ENCODE measurements around the gene SRRM2. TPM values are rescaled to one million over a fixed set of nuclear protein-coding genes. Genes with fewer than 3 reads are reported as not detected.

The SRRM2 gene
- polyA plus RNA-seq, 1 experiment: 80.5 TPM

DNA sequence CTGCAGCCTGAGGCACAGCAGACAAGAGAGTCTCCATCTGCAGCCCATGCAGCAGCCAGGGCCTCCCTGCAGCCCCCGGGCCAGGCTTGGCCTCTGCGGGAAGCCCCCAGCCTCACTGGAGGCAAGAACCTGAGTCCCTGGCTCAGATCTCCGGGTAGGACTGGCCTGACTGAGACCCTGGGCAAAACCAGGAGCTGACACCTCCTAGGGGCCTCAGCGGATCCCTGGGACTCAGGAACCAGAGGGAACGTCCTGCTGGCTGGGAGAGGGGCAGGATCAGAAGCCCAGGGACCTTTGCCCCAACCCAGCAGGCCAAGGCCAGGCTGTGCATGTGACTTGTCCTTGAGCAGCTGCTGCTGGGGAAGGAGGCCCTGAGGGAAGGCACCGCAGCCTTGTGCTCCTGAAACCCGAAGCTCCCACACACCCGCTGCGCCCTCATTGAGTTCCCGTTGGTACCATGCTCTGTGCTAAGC is 62.9 kb downstream of the SRRM2 start:
- no peak overlapping the region for H3K27ac ChIP-seq (ENCODE audit: low read depth, low read length)
- POLR2A ChIA-PET: no interaction called here
- no peak for TF ChIP-seq CTCF (IDR thresholded peaks at IDR 0.05; ENCODE audit: low read depth, low read length)
- H3K27me3 ChIP-seq (ENCODE audit: control insufficient read depth, insufficient read depth, low read length): peaks cover 31% of the 10 kb centered on the region
- no peak overlapping the region for H3K4me3 ChIP-seq (ENCODE audit: low read depth, low read length)
- peaks cover 4% of the 10 kb centered on the region; the same call in 1 of the 2 replicates for H3K9me3 ChIP-seq (ENCODE audit: control insufficient read depth, insufficient read depth, low read length)
- no peak for DNase-seq (ENCODE audit: low read depth, low spot score)
- CTCF ChIA-PET: no interaction called here

GRCh38 chr16:2816751-2817339 is 64.4 kb downstream of the SRRM2 start, which contains the start of gene PRSS21:
TSS of gene PRSS21 (plus strand) at chr16:2817237. CDS start at chr16:2817269, 32 bp downstream.
- ChIA-PET CTCF (no interaction called here), POLR2A (interaction anchor here (0.7 kb wide), 1 partner anchor 14 kb away, joined by 3 read pairs; no protein-coding TSS in a partner anchor)
- H3K4me3 ChIP-seq (ENCODE audit: low read depth, low read length): no peak within 1 kb of the TSS
- no peak within 1 kb of the TSS for H3K27ac ChIP-seq (ENCODE audit: low read depth, low read length)
- H3K9me3 ChIP-seq (ENCODE audit: control insufficient read depth, insufficient read depth, low read length): peaks cover 4% of the 10 kb centered on the region; the same call in 1 of the 2 replicates
- no peak for DNase-seq (ENCODE audit: low read depth, low spot score)
- H3K27me3 ChIP-seq (ENCODE audit: control insufficient read depth, insufficient read depth, low read length): peaks cover 31% of the 10 kb centered on the region
- TF ChIP-seq CTCF (IDR thresholded peaks at IDR 0.05; ENCODE audit: low read depth, low read length): 0 out of 2 replicates have a peak, but pooled peaks have one; percentile 9

DNA sequence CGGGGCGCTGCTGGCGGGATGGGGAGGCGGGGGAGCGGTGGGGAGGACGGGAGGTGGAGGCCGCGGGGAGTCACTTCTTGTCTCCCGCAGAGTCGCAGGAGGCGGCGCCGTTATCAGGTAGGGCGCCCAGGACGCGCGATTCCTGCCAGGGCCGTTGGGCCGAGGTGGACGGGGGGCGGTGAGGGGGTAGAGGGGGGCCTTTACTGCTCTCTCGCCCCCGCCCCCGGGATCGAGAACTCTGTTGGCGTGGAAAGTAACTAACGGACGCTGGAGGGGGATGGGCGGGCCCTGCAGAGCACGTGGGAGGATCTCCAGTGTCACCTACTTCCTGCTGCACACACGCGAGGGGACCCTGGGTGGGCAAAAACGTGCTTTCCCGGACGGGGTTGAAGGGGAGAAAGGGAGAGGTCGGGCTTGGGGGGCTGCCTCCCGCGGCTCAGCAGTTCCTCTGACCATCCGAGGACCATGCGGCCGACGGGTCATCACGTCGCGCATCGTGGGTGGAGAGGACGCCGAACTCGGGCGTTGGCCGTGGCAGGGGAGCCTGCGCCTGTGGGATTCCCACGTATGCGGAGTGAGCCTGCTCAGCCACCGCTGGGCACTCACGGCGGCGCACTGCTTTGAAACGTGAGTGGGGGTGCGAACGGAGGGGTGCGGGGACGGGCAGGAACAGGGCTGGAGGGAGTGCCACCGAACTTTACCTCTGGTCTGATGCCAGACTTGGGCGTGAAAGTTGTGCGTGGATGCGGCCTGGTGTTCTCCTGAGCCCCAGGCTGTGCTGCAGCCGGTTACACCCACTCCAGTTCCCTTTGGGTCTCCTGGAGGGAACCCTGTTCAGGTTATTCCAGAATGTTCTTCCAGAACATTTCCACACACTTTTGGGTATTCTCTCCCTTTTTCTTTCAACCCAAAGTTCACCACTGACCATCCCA is 65.2 kb downstream of the SRRM2 start:
- ChIA-PET POLR2A (no interaction called here), CTCF (no interaction called here)
- TF ChIP-seq CTCF (IDR thresholded peaks at IDR 0.05; ENCODE audit: low read depth, low read length): no peak
- no peak overlapping the region for H3K27ac ChIP-seq (ENCODE audit: low read depth, low read length)
- DNase-seq (ENCODE audit: low read depth, low spot score): no peak
- H3K27me3 ChIP-seq (ENCODE audit: control insufficient read depth, insufficient read depth, low read length): peaks cover 37% of the 10 kb centered on the region
- peaks cover 4% of the 10 kb centered on the region; the same call in 1 of the 2 replicates for H3K9me3 ChIP-seq (ENCODE audit: control insufficient read depth, insufficient read depth, low read length)
- no peak overlapping the region for H3K4me3 ChIP-seq (ENCODE audit: low read depth, low read length)

DNA sequence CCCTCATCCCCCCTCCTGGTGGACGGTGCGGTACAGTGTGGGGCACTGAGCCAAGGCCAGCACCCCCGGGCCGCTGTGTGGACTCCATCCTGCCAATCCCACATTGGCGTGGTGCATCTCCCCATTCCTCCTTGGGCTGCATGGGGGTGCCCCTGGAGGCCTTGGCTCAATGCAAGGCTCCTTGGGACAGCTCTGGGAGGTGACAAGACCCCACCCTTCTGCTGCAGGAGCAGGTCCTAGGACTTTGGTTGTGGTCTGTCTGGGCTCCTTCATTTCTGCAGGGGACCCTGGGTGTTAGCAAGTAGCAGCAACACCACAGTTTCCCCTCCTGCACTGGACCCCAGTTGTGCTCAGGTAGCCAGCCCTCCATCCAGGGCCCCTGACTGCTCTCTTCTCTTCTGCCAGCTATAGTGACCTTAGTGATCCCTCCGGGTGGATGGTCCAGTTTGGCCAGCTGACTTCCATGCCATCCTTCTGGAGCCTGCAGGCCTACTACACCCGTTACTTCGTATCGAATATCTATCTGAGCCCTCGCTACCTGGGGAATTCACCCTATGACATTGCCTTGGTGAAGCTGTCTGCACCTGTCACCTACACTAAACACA is 65.9 kb downstream of the SRRM2 start:
- peaks cover 40% of the 10 kb centered on the region for H3K27me3 ChIP-seq (ENCODE audit: control insufficient read depth, insufficient read depth, low read length)
- no peak for TF ChIP-seq CTCF (IDR thresholded peaks at IDR 0.05; ENCODE audit: low read depth, low read length)
- H3K4me3 ChIP-seq (ENCODE audit: low read depth, low read length): no peak overlapping the region
- ChIA-PET POLR2A (no interaction called here), CTCF (no interaction called here)
- H3K27ac ChIP-seq (ENCODE audit: low read depth, low read length): no peak overlapping the region
- H3K9me3 ChIP-seq (ENCODE audit: control insufficient read depth, insufficient read depth, low read length): peaks cover 4% of the 10 kb centered on the region; the same call in 1 of the 2 replicates
- no peak for DNase-seq (ENCODE audit: low read depth, low spot score)

Data from AG04450 (cell line).